HEK293T (cell line): ENCODE data around the gene LY9.

Experiments used
- CTCF ChIA-PET: fragments of 350-600 bp; formaldehyde crosslinking; extraction: SDS; loops from one replicate; lab custom pipeline; 2021; ENCODE audit warnings: antibody characterized with exemption, inconsistent platforms; lab: Yijun Ruan, JAX
- POLR2A ChIA-PET: fragments of 350-600 bp; formaldehyde crosslinking; extraction: SDS; loops from one replicate; lab custom pipeline; 2020; ENCODE audit warnings: antibody characterized with exemption, inconsistent platforms; lab: Yijun Ruan, JAX
- DNase-seq: peaks from one replicate; pipeline ENCODE4 v3.0.0; 2012; ENCODE audit warnings: mixed read lengths; ENCODE audit errors: extremely low spot score
- ARNT ChIP-seq: fragments of 450-650 bp; IDR thresholded peaks from 2 replicates; pipeline ENCODE4 v1.6.1; 2017; ENCODE audit warnings: mild to moderate bottlenecking
- BHLHE40 ChIP-seq: fragments of 450-650 bp; IDR thresholded peaks from 2 replicates; pipeline ENCODE4 v1.6.1; 2016; ENCODE audit warnings: mild to moderate bottlenecking, moderate library complexity, borderline replicate concordance
- CTBP1 ChIP-seq: fragments of 450-650 bp; IDR thresholded peaks from 2 replicates; pipeline ENCODE4 v1.6.1; 2016; ENCODE audit warnings: borderline replicate concordance
- ELF4 ChIP-seq: fragments of 450-650 bp; IDR thresholded peaks from 2 replicates; pipeline ENCODE4 v1.6.1; 2017; ENCODE audit warnings: antibody characterized with exemption
- FOXA1 ChIP-seq: fragments of 450-650 bp; IDR thresholded peaks from 2 replicates; pipeline ENCODE4 v1.6.1; 2016; ENCODE audit warnings: mild to moderate bottlenecking
- FOXK2 ChIP-seq: fragments of 450-650 bp; IDR thresholded peaks from 2 replicates; pipeline ENCODE4 v1.6.1; 2016; ENCODE audit warnings: mild to moderate bottlenecking
- FOXM1 ChIP-seq: fragments of 450-650 bp; IDR thresholded peaks from 2 replicates; pipeline ENCODE4 v1.6.1; 2017; ENCODE audit warnings: mild to moderate bottlenecking, borderline replicate concordance
- HDGF ChIP-seq: fragments of 450-650 bp; IDR thresholded peaks from 2 replicates; pipeline ENCODE4 v1.6.1; 2017; ENCODE audit warnings: antibody characterized with exemption, borderline replicate concordance
- L3MBTL2 ChIP-seq: fragments of 450-650 bp; conservative IDR thresholded peaks from 2 replicates; pipeline ENCODE4 v1.6.1; 2016; ENCODE audit warnings: mild to moderate bottlenecking
- LEF1 ChIP-seq: fragments of 450-650 bp; IDR thresholded peaks from 2 replicates; pipeline ENCODE4 v1.6.1; 2017; ENCODE audit warnings: mild to moderate bottlenecking, borderline replicate concordance
- NFRKB ChIP-seq: fragments of 450-650 bp; IDR thresholded peaks from 2 replicates; pipeline ENCODE4 v1.6.1; 2016; ENCODE audit warnings: mild to moderate bottlenecking, moderate library complexity
- SP1 ChIP-seq: fragments of 450-650 bp; IDR thresholded peaks from 2 replicates; pipeline ENCODE4 v1.6.1; 2017
- SUZ12 ChIP-seq: fragments of 450-650 bp; IDR thresholded peaks from 2 replicates; pipeline ENCODE4 v1.6.1; 2016; ENCODE audit warnings: mild to moderate bottlenecking
- TARDBP ChIP-seq: fragments of 450-650 bp; IDR thresholded peaks from 2 replicates; pipeline ENCODE4 v1.6.1; 2016
- ZNF384 ChIP-seq: fragments of 450-650 bp; IDR thresholded peaks from 2 replicates; pipeline ENCODE4 v1.6.1; 2016
- TF ChIP-seq, protein P1 (sequence below): fragments of 450-650 bp; IDR thresholded peaks from 2 replicates; pipeline ENCODE4 v1.6.1; 2016

LY9 gene

DNA sequence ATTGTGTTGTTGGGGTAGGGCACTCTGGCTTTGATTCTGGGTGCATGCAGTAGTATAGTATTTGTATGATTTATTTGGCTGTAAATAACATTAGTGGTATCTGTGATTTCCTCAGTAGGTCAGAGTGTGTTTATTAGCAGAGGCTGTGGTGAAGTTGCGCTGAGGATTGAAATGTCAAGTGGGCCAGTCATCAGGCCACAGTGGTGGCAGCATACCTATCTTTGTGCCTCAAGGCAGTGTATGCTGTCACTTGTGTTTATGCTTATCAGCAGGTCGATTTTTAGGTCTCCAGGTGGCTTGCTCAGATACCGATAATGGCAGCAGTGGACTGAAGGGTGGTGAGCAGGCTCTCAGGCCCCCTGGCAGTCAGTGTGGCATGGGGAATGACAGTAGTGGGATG, 11.3 kb downstream of the LY9 start:
- POLR2A ChIA-PET, result no interaction called here
- no peak for DNase-seq
- CTCF ChIA-PET, result no interaction called here
- TF ChIP-seq ARNT (no peak), FOXM1 (no peak), BHLHE40 (no peak), SUZ12 (no peak), FOXA1 (no peak), ZNF384 (no peak), HDGF (no peak), LEF1 (no peak), TARDBP (no peak), L3MBTL2 (no peak), ELF4 (no peak), CTBP1 (no peak), NFRKB (no peak), SP1 (no peak), FOXK2 (no peak)
- TF ChIP-seq, protein P1, sequence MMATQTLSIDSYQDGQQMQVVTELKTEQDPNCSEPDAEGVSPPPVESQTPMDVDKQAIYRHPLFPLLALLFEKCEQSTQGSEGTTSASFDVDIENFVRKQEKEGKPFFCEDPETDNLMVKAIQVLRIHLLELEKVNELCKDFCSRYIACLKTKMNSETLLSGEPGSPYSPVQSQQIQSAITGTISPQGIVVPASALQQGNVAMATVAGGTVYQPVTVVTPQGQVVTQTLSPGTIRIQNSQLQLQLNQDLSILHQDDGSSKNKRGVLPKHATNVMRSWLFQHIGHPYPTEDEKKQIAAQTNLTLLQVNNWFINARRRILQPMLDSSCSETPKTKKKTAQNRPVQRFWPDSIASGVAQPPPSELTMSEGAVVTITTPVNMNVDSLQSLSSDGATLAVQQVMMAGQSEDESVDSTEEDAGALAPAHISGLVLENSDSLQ, result no peak

DNA sequence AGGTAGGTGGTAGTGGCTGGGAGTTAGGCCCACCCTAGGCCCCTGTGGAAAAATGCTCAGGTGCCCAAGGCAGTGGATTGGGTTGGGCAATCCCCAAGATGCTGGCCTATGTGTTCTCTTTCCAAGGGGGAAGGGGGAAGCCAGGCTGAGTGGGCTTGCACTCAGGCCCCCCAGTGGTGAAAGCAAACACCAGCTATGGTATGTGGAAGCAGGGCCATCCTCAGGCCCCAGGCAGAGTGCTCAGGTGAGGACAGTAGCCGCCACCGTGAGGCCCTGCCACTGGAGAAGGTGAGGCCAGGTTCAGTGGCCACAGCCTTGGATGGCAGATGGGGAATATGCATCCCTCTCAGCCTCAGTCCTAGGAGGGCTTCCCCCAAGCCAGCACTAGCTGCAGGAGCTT, 11.8 kb downstream of the LY9 start:
- ChIA-PET CTCF (no interaction called here), POLR2A (no interaction called here)
- no peak for DNase-seq
- TF ChIP-seq BHLHE40, result no peak
- no peak for TF ChIP-seq NFRKB
- no peak for TF ChIP-seq ELF4
- TF ChIP-seq FOXM1, result no peak
- TF ChIP-seq CTBP1, result no peak
- no peak for TF ChIP-seq FOXK2
- TF ChIP-seq HDGF, result no peak

DNA sequence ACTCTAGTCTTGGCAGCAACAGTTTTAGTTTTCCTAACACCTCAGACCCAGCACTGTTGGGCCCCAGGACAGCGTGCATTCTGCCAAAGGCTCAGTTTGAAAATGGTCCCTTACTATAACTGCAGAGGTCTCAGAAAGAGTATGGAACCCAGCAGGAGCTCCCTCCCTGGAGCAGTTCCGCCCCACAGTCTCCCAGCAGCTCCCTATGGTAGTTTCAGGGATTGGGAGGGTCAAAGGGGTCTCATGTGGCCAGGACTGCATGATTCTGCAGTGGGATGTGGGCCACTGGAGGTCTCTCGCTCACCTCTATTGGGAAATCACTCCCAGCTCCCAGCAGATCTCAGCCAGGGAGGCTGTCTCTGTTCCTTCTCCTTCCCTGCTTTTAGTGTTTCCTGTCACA, 12.3 kb downstream of the LY9 start:
- POLR2A ChIA-PET, result no interaction called here
- DNase-seq, result no peak
- CTCF ChIA-PET, result no interaction called here
- TF ChIP-seq FOXM1 (no peak), TARDBP (no peak), L3MBTL2 (no peak), SP1 (no peak), ARNT (no peak), BHLHE40 (no peak), SUZ12 (no peak), LEF1 (no peak), FOXK2 (no peak), NFRKB (no peak), CTBP1 (no peak), ELF4 (no peak), ZNF384 (no peak), FOXA1 (no peak), HDGF (no peak)
- TF ChIP-seq, protein P1, result no peak

DNA sequence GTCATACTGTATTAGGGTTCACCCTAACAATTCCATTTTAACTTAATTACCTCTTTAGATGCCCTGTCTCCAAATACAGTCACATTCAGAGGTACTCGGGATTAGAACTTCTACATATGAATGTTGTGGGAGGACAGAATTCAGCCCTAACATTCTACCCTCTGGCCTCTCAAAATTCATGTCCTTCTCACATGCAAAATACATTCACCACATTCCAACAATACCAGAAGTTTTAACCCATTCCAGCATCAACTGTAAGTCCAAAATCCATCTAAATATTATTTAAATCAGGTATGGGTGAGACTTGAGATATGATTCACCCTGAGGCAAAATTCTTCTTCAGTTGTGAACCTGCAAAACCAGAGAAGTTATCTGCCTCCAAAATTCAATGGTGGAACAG, 14.5 kb downstream of the LY9 start:
- POLR2A ChIA-PET, result no interaction called here
- no peak for DNase-seq
- TF ChIP-seq SUZ12, result no peak
- no peak for TF ChIP-seq CTBP1
- TF ChIP-seq FOXA1, result no peak
- no peak for TF ChIP-seq ZNF384
- no peak for TF ChIP-seq LEF1
- no peak for TF ChIP-seq SP1
- TF ChIP-seq, protein P1, result no peak
- TF ChIP-seq ARNT, result no peak
- CTCF ChIA-PET, result no interaction called here

DNA sequence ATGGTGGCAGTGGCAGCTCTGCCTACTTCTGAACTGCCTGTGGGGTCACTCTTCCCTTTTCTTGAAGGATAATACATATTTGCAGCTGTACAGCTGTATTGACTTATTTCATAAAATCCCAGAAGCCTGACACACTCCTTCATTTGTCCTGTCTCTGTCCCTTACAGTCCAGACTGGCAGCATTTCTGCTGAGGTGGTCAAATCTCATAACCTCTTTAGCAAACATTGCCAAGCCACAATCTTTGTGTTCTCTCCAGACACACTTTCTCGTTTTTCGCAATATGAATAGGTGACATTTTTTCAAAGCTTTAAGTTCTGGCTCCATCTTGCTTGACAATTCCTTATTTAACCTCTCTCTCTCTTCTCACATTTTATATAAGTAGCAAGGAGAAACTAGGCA, 15.2 kb downstream of the LY9 start:
- ChIA-PET POLR2A (no interaction called here), CTCF (no interaction called here)
- no peak for DNase-seq
- TF ChIP-seq NFRKB (no peak), SP1 (no peak), FOXA1 (no peak)

DNA sequence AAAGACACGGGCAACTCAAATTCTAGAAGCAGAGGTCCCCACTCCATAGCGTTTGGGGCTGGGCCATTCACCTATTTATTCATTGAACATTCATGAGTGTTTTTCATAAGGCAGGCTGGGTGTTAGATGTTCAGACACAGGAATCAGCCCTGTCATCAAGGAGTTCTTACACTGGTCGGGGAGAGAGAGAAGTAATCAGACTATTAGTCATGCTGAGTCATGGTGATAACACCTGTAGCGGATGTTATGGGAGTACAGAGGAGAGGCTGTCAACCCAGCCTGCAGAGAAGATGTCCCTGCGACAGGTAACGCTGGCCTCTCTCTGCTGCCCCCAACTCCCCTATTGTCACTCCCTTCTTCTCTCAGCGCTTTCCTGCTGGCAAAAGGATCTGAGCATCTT, 17.2 kb downstream of the LY9 start:
- no peak for TF ChIP-seq ELF4
- TF ChIP-seq ARNT, result no peak
- no peak for TF ChIP-seq SP1
- no peak for TF ChIP-seq L3MBTL2
- TF ChIP-seq FOXK2, result no peak
- TF ChIP-seq FOXA1, result no peak
- TF ChIP-seq CTBP1, result no peak
- TF ChIP-seq, protein P1, result no peak
- no peak for TF ChIP-seq TARDBP
- no peak for TF ChIP-seq BHLHE40
- TF ChIP-seq HDGF, result no peak
- TF ChIP-seq SUZ12, result no peak
- no peak for TF ChIP-seq NFRKB
- TF ChIP-seq LEF1, result no peak
- TF ChIP-seq ZNF384, result no peak
- TF ChIP-seq FOXM1, result no peak
- POLR2A ChIA-PET, result no interaction called here
- CTCF ChIA-PET, result no interaction called here

More for the DNA sequence above, 17.2 kb downstream of the LY9 start:
- DNase-seq, result no peak
